ENCODE results near the gene AMT. TPM values are rescaled to one million over a fixed set of nuclear protein-coding genes. Genes with fewer than 3 reads are reported as not detected.

The AMT gene
- total and polyA plus RNA-seq, 5 experiments from 2014 or later: 1.6 to 9.9 (median 3.1) TPM

GRCh38 chr3:49416867-49417266, 5.4 kb downstream of the AMT start:
- Mint-ChIP-seq H3K4me1 (peaks cover 30 to 85% (median 72%) of the 10 kb centered on the region in 4 donors), H3K36me3 (peaks cover 0 to 11% (median 3%) of the 10 kb centered on the region in 3 donors), H3K27me3 (no peaks in the 10 kb centered on the region), H3K27ac (peak overlapping the region; percentile 88 to 99 (median 94)), H3K9me3 (no peaks in the 10 kb centered on the region), H3K4me3 (peak overlapping the region; percentile 53 to 87 (median 80))
- POLR2A ChIA-PET: interaction anchor here (0.5 to 5.6 kb wide), 8 partner anchors 9 to 77 kb away, joined by 3 to 50 read pairs (median 6); partner anchors contain the start of genes DAG1, GPX1, NICN1 and USP4
- DNase-seq: no peak
- ATAC-seq: no peak

DNA sequence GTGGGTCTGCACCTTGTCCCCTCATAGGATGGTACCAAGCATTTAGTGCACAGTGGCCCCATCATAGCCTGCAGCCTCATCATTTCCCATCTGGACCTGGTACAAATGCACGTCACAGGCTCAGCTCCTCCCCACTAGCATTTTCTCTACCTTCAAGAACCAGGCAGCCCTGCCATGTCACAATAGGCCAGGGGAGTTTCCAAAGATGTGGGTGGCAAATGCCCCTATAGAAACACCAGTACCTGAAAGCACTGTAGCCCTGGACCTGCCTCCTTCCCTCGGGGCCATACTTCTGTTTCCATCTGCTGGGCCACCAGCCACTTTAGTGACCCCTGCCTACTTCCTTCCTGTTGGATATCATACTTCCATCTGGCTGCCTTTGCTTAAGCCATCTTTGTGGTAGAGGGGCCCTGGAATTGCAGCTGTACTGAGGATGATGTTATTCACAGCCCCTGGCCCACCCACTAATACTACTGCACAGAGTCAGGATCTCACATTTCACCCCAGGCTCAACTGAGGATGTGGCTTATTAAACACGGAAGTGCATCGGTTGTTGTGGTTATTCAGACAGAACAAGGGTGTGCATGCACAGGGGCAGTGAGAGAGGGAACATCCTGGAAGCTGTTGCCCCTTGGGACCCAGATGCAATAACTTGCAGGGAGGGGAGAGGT, 6.2 kb downstream of the AMT start:
- Mint-ChIP-seq H3K4me3 (peak overlapping the region; percentile 53 to 87 (median 80)), H3K36me3 (peaks cover 0 to 11% (median 3%) of the 10 kb centered on the region in 3 donors), H3K9me3 (no peaks in the 10 kb centered on the region), H3K27ac (peak overlapping the region; percentile 88 to 99 (median 94)), H3K27me3 (no peaks in the 10 kb centered on the region), H3K4me1 (peaks cover 30 to 78% (median 68%) of the 10 kb centered on the region in 4 donors)
- POLR2A ChIA-PET: interaction anchor here (0.5 to 5.6 kb wide), 12 partner anchors 10 to 95 kb away, joined by 3 to 50 read pairs (median 6); partner anchors contain the start of genes DAG1, GPX1, NICN1 and USP4
- ATAC-seq: peak; percentile 7 to 56
- peak; percentile 32 to 76 (median 70) for DNase-seq

GRCh38 chr3:49414753-49415152, 7.5 kb downstream of the AMT start:
- Mint-ChIP-seq H3K27me3 (no peaks in the 10 kb centered on the region), H3K36me3 (peaks cover 0 to 11% (median 3%) of the 10 kb centered on the region in 3 donors), H3K4me3 (peak overlapping the region in 5 of 10 donors; percentile 7 to 51 (median 18)), H3K4me1 (peaks cover 33 to 83% (median 71%) of the 10 kb centered on the region in 4 donors), H3K9me3 (no peaks in the 10 kb centered on the region), H3K27ac (peak overlapping the region; percentile 60 to 99 (median 90))
- POLR2A ChIA-PET: interaction anchor here (1.3 to 4.2 kb wide), 5 partner anchors 11 to 321 kb away, joined by 3 to 75 read pairs (median 27); partner anchors contain the start of genes QRICH1 and USP4
- ATAC-seq: no peak
- no peak for DNase-seq

- H3K4me3 Mint-ChIP-seq: peak overlapping the region; percentile 60 to 95 (median 89)
- ATAC-seq (no peak), DNase-seq (no peak)
- POLR2A ChIA-PET: interaction anchor here (3.2 to 4.2 kb wide), 3 partner anchors 17 to 320 kb away, joined by 30 to 75 read pairs (median 45); partner anchors contain the start of genes NICN1, QRICH1 and USP4
- H3K36me3 Mint-ChIP-seq: peaks cover 0 to 12% (median 0%) of the 10 kb centered on the region in 3 donors
- no peaks in the 10 kb centered on the region for H3K9me3 Mint-ChIP-seq
- H3K4me1 Mint-ChIP-seq: peaks cover 34 to 83% (median 70%) of the 10 kb centered on the region in 4 donors
- peak overlapping the region; percentile 56 to 96 (median 91) for H3K27ac Mint-ChIP-seq
- H3K27me3 Mint-ChIP-seq: no peaks in the 10 kb centered on the region
Measured at GRCh38 chr3:49413338-49413734, 8.9 kb downstream of the AMT start.

DNA sequence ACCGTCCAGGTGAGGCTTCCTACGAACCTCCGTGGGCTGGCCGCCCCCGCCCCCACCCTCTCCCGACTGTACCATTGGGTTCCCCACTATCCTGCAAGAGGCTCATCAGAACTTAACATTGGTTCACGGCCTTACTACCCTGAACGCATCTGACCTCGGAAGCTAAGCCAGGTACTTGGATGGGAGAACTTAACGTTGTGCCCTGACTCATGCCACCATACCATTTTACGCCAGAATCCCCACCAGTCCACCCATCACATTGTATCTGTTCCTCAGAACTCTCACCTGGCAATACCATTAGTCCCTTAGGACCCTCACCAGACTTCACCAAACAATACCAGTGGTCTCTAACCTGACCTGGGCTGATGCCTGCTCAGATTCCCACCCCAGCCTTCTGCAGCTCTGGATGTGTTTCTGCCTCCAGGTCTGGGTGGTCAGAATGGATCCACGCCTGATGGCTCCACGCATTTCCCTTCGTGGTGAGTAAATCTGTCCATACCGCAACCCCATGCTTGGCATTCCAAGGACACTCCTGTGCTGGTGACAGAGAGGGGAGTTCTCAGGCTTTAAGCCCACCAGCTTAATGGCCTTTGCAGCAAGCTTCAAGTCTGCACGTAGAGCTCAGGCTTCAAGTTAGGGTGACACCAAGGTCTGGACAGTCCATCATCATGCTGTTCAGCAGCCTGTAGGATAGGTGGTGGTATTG, 9.5 kb downstream of the AMT start:
- Mint-ChIP-seq H3K9me3 (no peaks in the 10 kb centered on the region), H3K4me3 (peak overlapping the region; percentile 80 to 95 (median 90)), H3K36me3 (peaks cover 0 to 12% (median 0%) of the 10 kb centered on the region in 3 donors), H3K27ac (peak overlapping the region; percentile 90 to 96 (median 94)), H3K27me3 (no peaks in the 10 kb centered on the region), H3K4me1 (peaks cover 32 to 83% (median 69%) of the 10 kb centered on the region in 4 donors)
- POLR2A ChIA-PET: interaction anchor here (0.6 to 4.2 kb wide), 13 partner anchors 8 to 406 kb away, joined by 3 to 75 read pairs (median 8); partner anchors contain the start of genes DAG1, GPX1, NDUFAF3 and NICN1
- ATAC-seq: no peak
- DNase-seq: no peak

GRCh38 chr3:49411968-49412631, 10.2 kb downstream of the AMT start, which contains the start of the genes RHOA and TCTA:
Gene RHOA (minus strand): TSS chr3:49411976. CDS start chr3:49375589, 36,387 bp downstream.
Gene TCTA (plus strand): TSS chr3:49412423. CDS start chr3:49412427, 4 bp downstream.
- Mint-ChIP-seq H3K27ac (peak within 1 kb of the TSS; percentile 91 to 96 (median 95)), H3K4me1 (peaks cover 35 to 83% (median 69%) of the 10 kb centered on the region in 4 donors), H3K36me3 (peaks cover 0 to 16% (median 0%) of the 10 kb centered on the region in 3 donors), H3K27me3 (no peaks in the 10 kb centered on the region), H3K4me3 (peak within 1 kb of the TSS; percentile 80 to 95 (median 93)), H3K9me3 (no peaks in the 10 kb centered on the region)
- ATAC-seq (peak; percentile 87 to 89), DNase-seq (peak; percentile 96 to 100 (median 99))
- POLR2A ChIA-PET: interaction anchor here (0.5 to 4.2 kb wide), 18 partner anchors 9 to 493 kb away, joined by 3 to 75 read pairs (median 4); partner anchors contain the start of genes AMT, ARIH2, DAG1 and GPX1

DNA sequence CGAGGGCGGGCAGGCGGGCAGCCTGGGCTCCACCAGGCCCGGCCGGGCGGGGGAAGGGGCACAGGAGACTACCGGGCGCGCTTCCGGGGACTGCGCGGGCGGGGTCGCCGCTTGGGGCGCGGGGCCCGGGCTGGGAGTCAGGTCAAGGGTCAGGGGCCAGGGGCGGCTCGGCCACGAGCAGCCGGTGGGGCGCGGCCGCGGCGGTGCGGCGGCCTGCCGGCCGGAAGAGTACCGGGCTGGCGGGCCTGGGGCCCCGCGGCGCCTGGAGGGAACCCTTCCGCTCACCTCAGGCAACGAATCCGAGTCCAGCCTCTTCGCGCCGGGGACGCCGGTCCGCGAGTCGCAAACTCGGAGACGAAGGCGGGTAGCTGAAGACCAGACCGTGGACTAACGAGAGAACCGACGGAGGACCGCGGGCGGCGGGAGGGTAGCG, 10.7 kb downstream of the AMT start:
- H3K4me3 Mint-ChIP-seq: peak overlapping the region; percentile 80 to 95 (median 93)
- POLR2A ChIA-PET: interaction anchor here (0.5 to 4.2 kb wide), 17 partner anchors 9 to 492 kb away, joined by 3 to 75 read pairs (median 5); partner anchors contain the start of genes AMT, ARIH2, DAG1 and GPX1
- H3K36me3 Mint-ChIP-seq: peaks cover 0 to 16% (median 0%) of the 10 kb centered on the region in 3 donors
- H3K27ac Mint-ChIP-seq: peak overlapping the region in 9 of 10 donors; percentile 79 to 96 (median 94)
- ATAC-seq: peak; percentile 5 to 27
- peak in 6 of 10 donors; percentile 21 to 51 (median 44) for DNase-seq
- H3K9me3 Mint-ChIP-seq: no peaks in the 10 kb centered on the region
- no peaks in the 10 kb centered on the region for H3K27me3 Mint-ChIP-seq
- H3K4me1 Mint-ChIP-seq: peaks cover 33 to 83% (median 69%) of the 10 kb centered on the region in 4 donors

DNA sequence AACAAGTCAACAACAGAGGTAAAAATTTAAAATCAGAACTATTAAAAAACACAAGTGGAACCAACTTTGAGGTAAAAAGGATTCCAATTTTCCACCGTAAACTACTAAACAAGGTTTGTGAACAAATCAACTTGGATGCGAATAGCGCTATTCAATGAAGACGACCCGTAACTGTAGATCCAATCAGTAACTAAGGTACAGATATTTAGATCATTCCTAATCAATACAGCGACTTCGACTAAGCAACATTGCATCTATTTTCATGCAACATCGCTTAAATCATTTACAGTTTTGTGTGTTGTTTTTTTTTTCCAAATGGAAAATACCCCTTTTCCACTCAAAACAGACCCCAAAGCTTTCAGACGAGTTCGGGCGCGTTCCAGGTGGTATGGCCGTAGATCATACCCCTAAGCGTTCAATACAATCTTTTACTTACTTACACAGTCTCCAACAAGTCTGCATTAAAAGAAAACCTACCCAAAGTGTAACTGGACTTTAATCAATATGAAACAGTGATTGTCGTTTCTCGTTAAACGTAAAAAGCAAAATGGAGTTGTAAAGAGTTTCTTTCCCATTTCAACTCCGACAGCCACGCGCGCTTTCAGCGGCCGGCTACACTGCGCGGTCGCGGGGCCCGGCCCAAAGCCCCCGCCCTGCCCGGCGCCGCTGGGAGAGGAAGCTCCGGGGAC, 11.3 kb downstream of the AMT start:
- Mint-ChIP-seq H3K9me3 (no peaks in the 10 kb centered on the region), H3K4me1 (peaks cover 29 to 83% (median 69%) of the 10 kb centered on the region in 4 donors), H3K27me3 (no peaks in the 10 kb centered on the region), H3K36me3 (peaks cover 0 to 16% (median 0%) of the 10 kb centered on the region in 3 donors), H3K4me3 (peak overlapping the region; percentile 80 to 95 (median 93)), H3K27ac (peak overlapping the region; percentile 59 to 96 (median 94))
- ATAC-seq: no peak
- POLR2A ChIA-PET: interaction anchor here (0.6 to 4.2 kb wide), 11 partner anchors 10 to 389 kb away, joined by 3 to 75 read pairs (median 11); partner anchors contain the start of genes DAG1, NDUFAF3, NICN1 and QRICH1
- no peak for DNase-seq

GRCh38 chr3:49410066-49410845, 12.0 kb downstream of the AMT start:
- H3K4me1 Mint-ChIP-seq: peaks cover 28 to 84% (median 70%) of the 10 kb centered on the region in 4 donors
- H3K36me3 Mint-ChIP-seq: peaks cover 0 to 18% (median 0%) of the 10 kb centered on the region in 3 donors
- DNase-seq: peak in 5 of 10 donors; percentile 18 to 42 (median 36)
- no peak for ATAC-seq
- H3K27ac Mint-ChIP-seq: peak overlapping the region; percentile 59 to 96 (median 94)
- H3K9me3 Mint-ChIP-seq: no peaks in the 10 kb centered on the region
- H3K4me3 Mint-ChIP-seq: peak overlapping the region; percentile 80 to 95 (median 93)
- POLR2A ChIA-PET: interaction anchor here (0.5 to 4.2 kb wide), 7 partner anchors 11 to 1217 kb away, joined by 3 to 75 read pairs (median 19); partner anchors contain the start of genes NICN1, QRICH1 and USP4
- no peaks in the 10 kb centered on the region for H3K27me3 Mint-ChIP-seq
